Hepatocyte (in vitro differentiated cells): ENCODE data around the gene IRF2. TPM values are rescaled to one million over a fixed set of nuclear protein-coding genes. Genes with fewer than 3 reads are reported as not detected.

Experiments used
- DNase-seq: peaks from one replicate; pipeline ENCODE4 v3.0.0-alpha.2; 2016; ENCODE audit warnings: low spot score
- H2AFZ ChIP-seq: fragments of 200-600 bp; sonication (generic); 2 replicates; pipeline ENCODE4 v1.6.0; 2016; ENCODE audit warnings: antibody characterized with exemption, mild to moderate bottlenecking
- H3K27ac ChIP-seq: fragments of 200-600 bp; sonication (generic); 2 replicates; pipeline ENCODE4 v1.5.1; 2016; ENCODE audit warnings: mild to moderate bottlenecking
- H3K27me3 ChIP-seq: fragments of 200-600 bp; sonication (generic); 2 replicates; pipeline ENCODE4 v1.6.1; 2016
- H3K36me3 ChIP-seq: fragments of 200-600 bp; sonication (generic); replicated peaks from 2 replicates; pipeline ENCODE4 v1.5.1; 2016; ENCODE audit warnings: low read depth; ENCODE audit not compliant: insufficient read depth
- H3K4me1 ChIP-seq: fragments of 200-600 bp; sonication (generic); 2 replicates; pipeline ENCODE4 v1.5.1; 2016; ENCODE audit warnings: mild to moderate bottlenecking, moderate library complexity; ENCODE audit not compliant: insufficient read depth
- H3K4me2 ChIP-seq: fragments of 200-600 bp; sonication (generic); 2 replicates; pipeline ENCODE4 v1.6.0; 2016
- H3K4me3 ChIP-seq: fragments of 200-600 bp; sonication (generic); 2 replicates; pipeline ENCODE4 v1.5.1; 2016; ENCODE audit warnings: mild to moderate bottlenecking
- H3K79me2 ChIP-seq: fragments of 200-600 bp; sonication (generic); 2 replicates; pipeline ENCODE4 v1.6.0; 2017; ENCODE audit warnings: mild to moderate bottlenecking
- H3K9me2 ChIP-seq: fragments of 200-600 bp; sonication (generic); replicated peaks from 2 replicates; pipeline ENCODE4 v1.6.0; 2017; ENCODE audit warnings: mild to moderate bottlenecking; ENCODE audit not compliant: insufficient read depth
- H3K9me3 ChIP-seq: fragments of 200-600 bp; sonication (generic); 2 replicates; pipeline ENCODE4 v1.5.1; 2016; ENCODE audit warnings: low read depth, mild to moderate bottlenecking
- H4K20me1 ChIP-seq: fragments of 200-600 bp; sonication (generic); 2 replicates; pipeline ENCODE4 v1.6.0; 2016; ENCODE audit warnings: mild to moderate bottlenecking; ENCODE audit not compliant: insufficient read depth, poor library complexity, severe bottlenecking
- EZH2 ChIP-seq: fragments of 200-600 bp; sonication (generic); IDR thresholded peaks from 2 replicates; pipeline ENCODE4 v1.6.1; 2016; ENCODE audit warnings: antibody characterized with exemption, mild to moderate bottlenecking, borderline replicate concordance
- EZH2phosphoT487 ChIP-seq: fragments of 200-600 bp; sonication (generic); IDR thresholded peaks from one replicate; pipeline ENCODE4 v1.6.1; 2018; ENCODE audit warnings: antibody characterized with exemption, mild to moderate bottlenecking, low read depth, moderate library complexity; ENCODE audit not compliant: unreplicated experiment, severe bottlenecking
- WGBS: methylation state at CpG from one replicate; pipeline ENCODE4 v1.1.6; 2016; ENCODE audit warnings: low lambda C conversion rate; ENCODE audit errors: missing lambda C conversion rate; 5-methylcytosine and 5-hydroxymethylcytosine counted together
- polyA plus RNA-seq: library from polyadenylated mRNA; unstranded; fragments of >200 nt; fragmentation: Nextera tagmentation; extraction: Ambion mirVana; gene quantifications from 2 replicates; pipeline ENCODE4 v1.2.1, GENCODE V29; 2016
- total RNA-seq: library from RNA; depleted of rRNA; stranded (reverse); fragments of >200 nt; gene quantifications from 2 replicates; pipeline ENCODE4 v1.2.3, GENCODE V29; 2014
- TF ChIP-seq, protein P1 (sequence below): fragments of 200-600 bp; sonication (generic); IDR thresholded peaks from 2 replicates; pipeline ENCODE4 v1.5.1; 2016; ENCODE audit warnings: antibody characterized with exemption, mild to moderate bottlenecking; ENCODE audit not compliant: poor library complexity

The IRF2 gene
- total and polyA plus RNA-seq, 2 experiments from 2014 or later: 17.7 to 41.1 TPM

GRCh38 chr4:184462724-184463123 is 11.6 kb downstream of the IRF2 start:
- peak overlapping the region; percentile 39 for H3K4me2 ChIP-seq
- no peak for TF ChIP-seq EZH2phosphoT487
- TF ChIP-seq, protein P1, sequence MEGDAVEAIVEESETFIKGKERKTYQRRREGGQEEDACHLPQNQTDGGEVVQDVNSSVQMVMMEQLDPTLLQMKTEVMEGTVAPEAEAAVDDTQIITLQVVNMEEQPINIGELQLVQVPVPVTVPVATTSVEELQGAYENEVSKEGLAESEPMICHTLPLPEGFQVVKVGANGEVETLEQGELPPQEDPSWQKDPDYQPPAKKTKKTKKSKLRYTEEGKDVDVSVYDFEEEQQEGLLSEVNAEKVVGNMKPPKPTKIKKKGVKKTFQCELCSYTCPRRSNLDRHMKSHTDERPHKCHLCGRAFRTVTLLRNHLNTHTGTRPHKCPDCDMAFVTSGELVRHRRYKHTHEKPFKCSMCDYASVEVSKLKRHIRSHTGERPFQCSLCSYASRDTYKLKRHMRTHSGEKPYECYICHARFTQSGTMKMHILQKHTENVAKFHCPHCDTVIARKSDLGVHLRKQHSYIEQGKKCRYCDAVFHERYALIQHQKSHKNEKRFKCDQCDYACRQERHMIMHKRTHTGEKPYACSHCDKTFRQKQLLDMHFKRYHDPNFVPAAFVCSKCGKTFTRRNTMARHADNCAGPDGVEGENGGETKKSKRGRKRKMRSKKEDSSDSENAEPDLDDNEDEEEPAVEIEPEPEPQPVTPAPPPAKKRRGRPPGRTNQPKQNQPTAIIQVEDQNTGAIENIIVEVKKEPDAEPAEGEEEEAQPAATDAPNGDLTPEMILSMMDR: no peak
- TF ChIP-seq EZH2: no peak
- no peaks in the 10 kb centered on the region for H3K27me3 ChIP-seq
- H3K36me3 ChIP-seq: no peaks in the 10 kb centered on the region
- 48% methylated on average over 2 of the region's 2 CpGs for WGBS
- H3K79me2 ChIP-seq: peaks cover 97% of the 10 kb centered on the region
- DNase-seq: peak; percentile 29
- H2AFZ ChIP-seq: no peak overlapping the region
- peaks cover 20% of the 10 kb centered on the region for H4K20me1 ChIP-seq
- H3K4me3 ChIP-seq: no peak overlapping the region
- H3K27ac ChIP-seq: peak overlapping the region; percentile 66
- H3K4me1 ChIP-seq: peaks cover 8% of the 10 kb centered on the region
- no peaks in the 10 kb centered on the region for H3K9me2 ChIP-seq
- no peaks in the 10 kb centered on the region for H3K9me3 ChIP-seq

- peaks cover 97% of the 10 kb centered on the region for H3K79me2 ChIP-seq
- H3K4me2 ChIP-seq: peak overlapping the region; percentile 39
- H3K9me3 ChIP-seq: no peaks in the 10 kb centered on the region
- H3K4me1 ChIP-seq: peaks cover 8% of the 10 kb centered on the region
- peak overlapping the region; percentile 66 for H3K27ac ChIP-seq
- TF ChIP-seq, protein P1: no peak
- no peak for TF ChIP-seq EZH2
- no peak for TF ChIP-seq EZH2phosphoT487
- no peak for DNase-seq
- H3K4me3 ChIP-seq: no peak overlapping the region
- H2AFZ ChIP-seq: no peak overlapping the region
- no peaks in the 10 kb centered on the region for H3K36me3 ChIP-seq
- 84% methylated on average over 7 of the region's 7 CpGs for WGBS
- H3K9me2 ChIP-seq: no peaks in the 10 kb centered on the region
- no peaks in the 10 kb centered on the region for H3K27me3 ChIP-seq
- H4K20me1 ChIP-seq: peaks cover 23% of the 10 kb centered on the region
Observed at GRCh38 chr4:184461711-184462441, 12.5 kb downstream of the IRF2 start.

- H2AFZ ChIP-seq: no peak overlapping the region
- TF ChIP-seq EZH2phosphoT487 (no peak), EZH2 (no peak)
- TF ChIP-seq, protein P1: no peak
- H3K27ac ChIP-seq: peak overlapping the region; percentile 66
- H3K79me2 ChIP-seq: peaks cover 97% of the 10 kb centered on the region
- no peaks in the 10 kb centered on the region for H3K9me2 ChIP-seq
- H3K4me3 ChIP-seq: no peak overlapping the region
- H3K9me3 ChIP-seq: no peaks in the 10 kb centered on the region
- DNase-seq: no peak
- peaks cover 24% of the 10 kb centered on the region for H4K20me1 ChIP-seq
- no peaks in the 10 kb centered on the region for H3K36me3 ChIP-seq
- H3K27me3 ChIP-seq: no peaks in the 10 kb centered on the region
- no peak overlapping the region for H3K4me2 ChIP-seq
- 83% methylated on average over 13 of the region's 13 CpGs for WGBS
- peaks cover 8% of the 10 kb centered on the region for H3K4me1 ChIP-seq
Observed at GRCh38 chr4:184460499-184461285, 13.7 kb downstream of the IRF2 start.
